ENCODE data around the gene TMPRSS4. TPM values are rescaled to one million over a fixed set of nuclear protein-coding genes. Genes with fewer than 3 reads are reported as not detected.

The TMPRSS4 gene
- total RNA-seq, 1 donor from 2014 or later, result not detected

DNA sequence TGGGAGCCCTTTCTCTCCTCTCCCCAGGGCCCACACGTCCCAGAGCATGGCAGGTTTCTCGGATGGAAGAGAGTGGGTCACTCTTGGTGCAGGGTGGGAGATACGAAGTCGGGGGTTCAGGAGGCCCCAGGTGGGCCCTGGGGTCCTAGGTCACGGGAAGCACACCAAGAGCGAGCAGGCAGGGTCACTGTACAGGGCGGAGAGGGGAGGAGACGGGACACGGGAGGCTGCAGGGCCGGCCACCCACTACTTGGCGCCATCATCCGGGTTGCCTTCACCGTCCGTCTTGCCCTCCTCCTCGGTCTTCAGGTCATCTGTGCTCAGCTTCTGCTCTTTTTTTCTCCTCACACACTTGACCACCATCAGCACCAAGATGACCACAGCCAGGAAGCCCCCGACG is 89.8 kb downstream of the TMPRSS4 start:
- no peaks in the 10 kb centered on the region for H3K36me3 ChIP-seq (ENCODE audit: insufficient read depth, low read length)
- H3K4me3 Mint-ChIP-seq (ENCODE audit: unreplicated experiment), result no peak overlapping the region
- H3K9me3 Mint-ChIP-seq (ENCODE audit: unreplicated experiment), result no peaks in the 10 kb centered on the region
- FAIRE-seq, result no peak
- H3K79me2 ChIP-seq (ENCODE audit: insufficient read depth, low read length), result no peaks in the 10 kb centered on the region
- H3K4me1 ChIP-seq (ENCODE audit: insufficient read depth, low read length), result no peaks in the 10 kb centered on the region
- peaks cover 30% of the 10 kb centered on the region for H3K27me3 ChIP-seq (ENCODE audit: insufficient read depth, low read length)
- H3K36me3 Mint-ChIP-seq (ENCODE audit: low read depth, unreplicated experiment), result no peaks in the 10 kb centered on the region
- H3K27ac Mint-ChIP-seq (ENCODE audit: unreplicated experiment), result no peak overlapping the region
- H3K27ac ChIP-seq (ENCODE audit: low read depth, low read length), result no peak overlapping the region
- no peaks in the 10 kb centered on the region for H3K4me1 Mint-ChIP-seq (ENCODE audit: low read depth, unreplicated experiment)
- peaks cover 83% of the 10 kb centered on the region for H3K27me3 Mint-ChIP-seq (ENCODE audit: low read depth, unreplicated experiment)
- TF ChIP-seq EZH2 (IDR thresholded peaks at IDR 0.05; ENCODE audit: insufficient read depth, low read length), result no peak
- TF ChIP-seq, protein P1, sequence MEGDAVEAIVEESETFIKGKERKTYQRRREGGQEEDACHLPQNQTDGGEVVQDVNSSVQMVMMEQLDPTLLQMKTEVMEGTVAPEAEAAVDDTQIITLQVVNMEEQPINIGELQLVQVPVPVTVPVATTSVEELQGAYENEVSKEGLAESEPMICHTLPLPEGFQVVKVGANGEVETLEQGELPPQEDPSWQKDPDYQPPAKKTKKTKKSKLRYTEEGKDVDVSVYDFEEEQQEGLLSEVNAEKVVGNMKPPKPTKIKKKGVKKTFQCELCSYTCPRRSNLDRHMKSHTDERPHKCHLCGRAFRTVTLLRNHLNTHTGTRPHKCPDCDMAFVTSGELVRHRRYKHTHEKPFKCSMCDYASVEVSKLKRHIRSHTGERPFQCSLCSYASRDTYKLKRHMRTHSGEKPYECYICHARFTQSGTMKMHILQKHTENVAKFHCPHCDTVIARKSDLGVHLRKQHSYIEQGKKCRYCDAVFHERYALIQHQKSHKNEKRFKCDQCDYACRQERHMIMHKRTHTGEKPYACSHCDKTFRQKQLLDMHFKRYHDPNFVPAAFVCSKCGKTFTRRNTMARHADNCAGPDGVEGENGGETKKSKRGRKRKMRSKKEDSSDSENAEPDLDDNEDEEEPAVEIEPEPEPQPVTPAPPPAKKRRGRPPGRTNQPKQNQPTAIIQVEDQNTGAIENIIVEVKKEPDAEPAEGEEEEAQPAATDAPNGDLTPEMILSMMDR (IDR thresholded peaks at IDR 0.05; ENCODE audit: insufficient read depth, low read depth, low read length), result no peak
- no peak overlapping the region for H3K4me3 ChIP-seq (ENCODE audit: insufficient read depth, low read depth, low read length)
- H3K9ac ChIP-seq (ENCODE audit: low read length), result no peak overlapping the region
- H4K20me1 ChIP-seq (ENCODE audit: insufficient read depth, low read length), result no peaks in the 10 kb centered on the region
- H3K4me2 ChIP-seq (ENCODE audit: low read length), result no peak overlapping the region
- no peaks in the 10 kb centered on the region for H3K9me3 ChIP-seq (ENCODE audit: insufficient read depth, low read depth, low read length)
- H2AFZ ChIP-seq (ENCODE audit: low read depth, low read length), result peak overlapping the region; percentile 63
- DNase-seq (ENCODE audit: low read depth), result no peak

DNA sequence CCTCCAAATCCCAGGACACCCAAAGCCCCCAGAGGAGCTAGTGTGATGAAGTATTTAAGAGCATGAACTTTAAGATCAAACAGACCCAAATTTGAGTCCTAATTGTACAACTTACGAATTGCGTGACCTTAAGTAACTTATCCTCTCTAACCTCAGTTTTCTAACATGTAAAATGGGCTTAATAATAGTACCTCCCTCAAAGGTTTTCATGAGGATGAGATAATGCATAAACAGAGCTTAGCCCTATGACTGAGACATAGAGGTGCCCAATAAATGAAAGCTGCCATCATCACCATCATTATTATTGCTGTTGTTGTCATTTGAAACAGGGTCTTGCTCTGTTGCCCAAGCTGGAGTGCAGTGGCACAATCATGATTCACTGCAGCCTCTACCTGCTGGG is 90.4 kb downstream of the TMPRSS4 start:
- Histone ChIP-seq H4K20me1 (ENCODE audit: insufficient read depth, low read length) (no peaks in the 10 kb centered on the region), H2AFZ (ENCODE audit: low read depth, low read length) (no peak overlapping the region), H3K4me3 (ENCODE audit: insufficient read depth, low read depth, low read length) (no peak overlapping the region), H3K9ac (ENCODE audit: low read length) (no peak overlapping the region), H3K9me3 (ENCODE audit: insufficient read depth, low read depth, low read length) (no peaks in the 10 kb centered on the region), H3K4me2 (ENCODE audit: low read length) (no peak overlapping the region), H3K79me2 (ENCODE audit: insufficient read depth, low read length) (no peaks in the 10 kb centered on the region), H3K36me3 (ENCODE audit: insufficient read depth, low read length) (no peaks in the 10 kb centered on the region), H3K27me3 (ENCODE audit: insufficient read depth, low read length) (peaks cover 34% of the 10 kb centered on the region), H3K4me1 (ENCODE audit: insufficient read depth, low read length) (no peaks in the 10 kb centered on the region), H3K27ac (ENCODE audit: low read depth, low read length) (no peak overlapping the region)
- H3K4me3 Mint-ChIP-seq (ENCODE audit: unreplicated experiment), result no peak overlapping the region
- no peaks in the 10 kb centered on the region for H3K9me3 Mint-ChIP-seq (ENCODE audit: unreplicated experiment)
- H3K27ac Mint-ChIP-seq (ENCODE audit: unreplicated experiment), result no peak overlapping the region
- FAIRE-seq, result no peak
- no peak for DNase-seq (ENCODE audit: low read depth)
- H3K27me3 Mint-ChIP-seq (ENCODE audit: low read depth, unreplicated experiment), result peaks cover 82% of the 10 kb centered on the region
- no peaks in the 10 kb centered on the region for H3K36me3 Mint-ChIP-seq (ENCODE audit: low read depth, unreplicated experiment)
- TF ChIP-seq EZH2 (IDR thresholded peaks at IDR 0.05; ENCODE audit: insufficient read depth, low read length), result no peak
- TF ChIP-seq, protein P1 (IDR thresholded peaks at IDR 0.05; ENCODE audit: insufficient read depth, low read depth, low read length), result no peak
- no peaks in the 10 kb centered on the region for H3K4me1 Mint-ChIP-seq (ENCODE audit: low read depth, unreplicated experiment)

DNA sequence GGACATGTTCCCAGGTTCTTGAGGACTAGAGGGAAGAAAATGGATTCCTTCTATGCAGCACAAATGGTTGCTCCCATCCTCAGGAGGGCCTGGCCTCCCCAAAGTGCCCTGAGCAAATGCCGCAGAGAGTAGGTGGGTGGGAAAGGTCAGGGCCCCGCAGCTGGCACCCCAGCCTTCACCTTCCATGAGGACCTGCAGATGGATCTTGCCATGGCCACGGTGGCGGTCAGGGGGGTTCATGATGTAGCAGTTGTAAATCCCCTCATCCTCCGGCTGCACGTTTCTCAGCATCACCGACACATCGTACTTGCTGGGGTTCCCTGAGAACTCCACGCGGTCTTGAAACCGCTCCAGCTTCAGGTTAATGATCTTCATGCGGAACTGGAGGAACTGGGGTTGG is 91.0 kb downstream of the TMPRSS4 start:
- H3K4me1 Mint-ChIP-seq (ENCODE audit: low read depth, unreplicated experiment), result no peaks in the 10 kb centered on the region
- FAIRE-seq (no peak), DNase-seq (ENCODE audit: low read depth) (no peak)
- Histone ChIP-seq H3K27ac (ENCODE audit: low read depth, low read length) (no peak overlapping the region), H3K4me1 (ENCODE audit: insufficient read depth, low read length) (no peaks in the 10 kb centered on the region), H3K27me3 (ENCODE audit: insufficient read depth, low read length) (peaks cover 32% of the 10 kb centered on the region), H2AFZ (ENCODE audit: low read depth, low read length) (no peak overlapping the region), H3K9me3 (ENCODE audit: insufficient read depth, low read depth, low read length) (no peaks in the 10 kb centered on the region), H3K36me3 (ENCODE audit: insufficient read depth, low read length) (no peaks in the 10 kb centered on the region), H3K9ac (ENCODE audit: low read length) (no peak overlapping the region), H4K20me1 (ENCODE audit: insufficient read depth, low read length) (no peaks in the 10 kb centered on the region), H3K79me2 (ENCODE audit: insufficient read depth, low read length) (no peaks in the 10 kb centered on the region), H3K4me2 (ENCODE audit: low read length) (no peak overlapping the region), H3K4me3 (ENCODE audit: insufficient read depth, low read depth, low read length) (no peak overlapping the region)
- TF ChIP-seq EZH2 (IDR thresholded peaks at IDR 0.05; ENCODE audit: insufficient read depth, low read length), result no peak
- TF ChIP-seq, protein P1 (IDR thresholded peaks at IDR 0.05; ENCODE audit: insufficient read depth, low read depth, low read length), result no peak
- H3K36me3 Mint-ChIP-seq (ENCODE audit: low read depth, unreplicated experiment), result no peaks in the 10 kb centered on the region
- H3K9me3 Mint-ChIP-seq (ENCODE audit: unreplicated experiment), result no peaks in the 10 kb centered on the region
- H3K4me3 Mint-ChIP-seq (ENCODE audit: unreplicated experiment), result no peak overlapping the region
- H3K27ac Mint-ChIP-seq (ENCODE audit: unreplicated experiment), result no peak overlapping the region
- H3K27me3 Mint-ChIP-seq (ENCODE audit: low read depth, unreplicated experiment), result peaks cover 81% of the 10 kb centered on the region

Data from astrocyte (in vitro differentiated cells and primary cell).